Stimulated activated CD4-positive, alpha-beta T cell treated with anti-CD3 and anti-CD28 coated beads, Interleukin-1b, Interleukin-23, amount 100 ng/mL, for 48 hours (primary cell): Measurements from ENCODE around the gene TSPAN15.
"Not testable (repeated sequence)": the region's sequence is repeated elsewhere in the genome, so short reads cannot be mapped to it uniquely, and the experiment has no call there.

Source experiments
- DNase-seq: peaks from one replicate; pipeline ENCODE4 v3.0.0-alpha.2; 2020

The TSPAN15 gene

GRCh38 chr10:69449841-69450240, 1.4 kb upstream of the TSPAN15 start:
- peak; percentile 46 for DNase-seq

- DNase-seq: not testable (repeated sequence)
Measured at GRCh38 chr10:69450395-69450794, 870 bp upstream of the TSPAN15 start.

GRCh38 chr10:69451784-69452251, 553 bp downstream of the TSPAN15 start:
- DNase-seq: no peak

DNA sequence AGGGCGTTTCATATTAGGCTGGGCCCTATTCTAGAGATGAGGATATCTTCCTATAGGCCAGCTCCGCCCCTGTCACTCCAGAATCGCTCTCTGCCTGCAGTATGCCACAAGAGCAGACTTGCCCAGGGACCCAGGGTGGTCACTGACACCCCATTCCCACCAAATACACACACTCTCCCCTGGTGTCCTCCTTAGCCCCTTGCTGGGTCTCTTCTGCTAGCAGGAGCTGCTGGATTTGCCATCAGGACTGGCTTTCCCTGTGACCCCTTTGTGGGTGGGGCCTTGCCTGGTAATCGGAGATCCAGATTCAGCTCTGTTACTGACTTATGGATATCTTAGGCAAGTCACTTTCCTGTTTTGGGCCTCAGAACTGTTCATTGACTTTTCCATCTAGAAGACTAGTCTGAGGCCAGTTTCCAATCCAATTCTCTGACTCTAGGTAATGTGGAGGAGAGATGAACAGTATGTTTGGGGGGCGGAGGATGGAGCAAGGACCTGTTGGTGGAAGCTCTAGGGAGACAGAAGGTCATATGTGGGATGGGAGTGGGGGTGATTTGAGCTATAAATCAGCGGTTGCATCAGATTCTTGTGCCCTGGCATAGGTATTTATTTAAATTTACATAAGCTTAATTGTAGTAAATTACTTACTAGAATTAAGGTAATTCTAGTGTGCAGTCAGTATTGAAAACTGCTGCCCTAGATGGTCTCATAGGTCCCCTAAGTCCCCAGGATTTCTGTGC, 1.6 kb downstream of the TSPAN15 start:
- DNase-seq: no peak

DNA sequence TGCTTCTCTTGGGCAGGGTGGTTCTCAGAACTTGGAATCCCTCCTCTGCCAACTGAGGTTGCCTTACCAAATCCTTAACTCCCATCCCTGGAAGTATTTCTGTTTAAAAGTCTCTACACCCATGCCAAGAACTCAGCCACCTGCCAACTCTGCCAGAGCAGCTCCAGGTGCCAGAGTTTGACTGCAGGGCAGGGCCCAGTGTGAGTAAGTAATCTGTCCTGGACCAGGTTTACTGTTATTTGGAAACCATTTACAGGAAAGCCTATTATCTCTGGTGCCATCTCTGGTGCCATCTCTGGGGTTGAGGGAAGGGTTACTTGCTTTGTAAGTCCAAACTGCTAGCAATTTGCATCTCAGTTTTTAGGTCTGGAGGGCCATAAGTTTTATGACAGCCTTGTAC, 2.5 kb downstream of the TSPAN15 start:
- DNase-seq: no peak

- DNase-seq: no peak
Measured at GRCh38 chr10:69455006-69455763, 3.9 kb downstream of the TSPAN15 start.

DNA sequence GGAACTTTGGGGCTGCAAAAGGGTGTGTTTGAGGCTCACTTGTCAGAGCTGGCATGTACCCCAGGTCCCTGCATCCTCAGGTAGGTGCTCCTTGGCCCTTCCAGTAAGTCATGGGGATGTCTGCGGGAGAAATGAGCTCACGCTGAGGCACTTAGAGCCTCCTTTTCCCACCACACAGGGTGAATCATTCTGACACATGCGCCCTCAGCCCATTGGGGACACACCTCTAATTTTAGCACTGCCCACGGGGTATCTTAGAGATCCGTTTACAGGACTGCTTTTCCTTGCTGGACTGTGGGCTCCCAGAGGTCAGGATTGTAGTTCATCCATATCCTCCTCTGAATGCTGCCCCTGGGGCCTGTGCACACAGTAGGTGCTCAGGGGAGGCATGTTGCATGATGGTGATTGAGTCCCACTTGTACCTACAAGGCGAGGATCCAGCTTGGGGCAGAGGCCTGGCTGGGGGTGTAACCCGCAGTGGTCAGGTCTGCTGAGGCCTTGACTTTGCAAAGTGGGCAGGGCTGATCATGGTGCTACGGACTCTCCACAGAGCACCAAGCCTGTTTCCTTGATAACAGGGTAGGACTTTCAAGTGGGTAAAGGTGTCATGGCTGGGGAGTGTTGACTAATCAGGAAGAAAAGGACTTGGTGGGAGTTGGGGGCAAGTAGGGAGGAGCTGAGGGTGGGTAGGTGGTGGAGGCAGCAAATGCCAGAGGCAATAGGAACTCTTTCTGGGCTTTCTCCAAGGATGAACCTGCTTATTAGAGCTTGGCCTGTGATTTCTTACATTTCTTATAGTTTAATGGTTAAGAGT, 5.8 kb downstream of the TSPAN15 start:
- peak; percentile 31 for DNase-seq

- no peak for DNase-seq
Measured at GRCh38 chr10:69457771-69458237, 6.5 kb downstream of the TSPAN15 start.

DNA sequence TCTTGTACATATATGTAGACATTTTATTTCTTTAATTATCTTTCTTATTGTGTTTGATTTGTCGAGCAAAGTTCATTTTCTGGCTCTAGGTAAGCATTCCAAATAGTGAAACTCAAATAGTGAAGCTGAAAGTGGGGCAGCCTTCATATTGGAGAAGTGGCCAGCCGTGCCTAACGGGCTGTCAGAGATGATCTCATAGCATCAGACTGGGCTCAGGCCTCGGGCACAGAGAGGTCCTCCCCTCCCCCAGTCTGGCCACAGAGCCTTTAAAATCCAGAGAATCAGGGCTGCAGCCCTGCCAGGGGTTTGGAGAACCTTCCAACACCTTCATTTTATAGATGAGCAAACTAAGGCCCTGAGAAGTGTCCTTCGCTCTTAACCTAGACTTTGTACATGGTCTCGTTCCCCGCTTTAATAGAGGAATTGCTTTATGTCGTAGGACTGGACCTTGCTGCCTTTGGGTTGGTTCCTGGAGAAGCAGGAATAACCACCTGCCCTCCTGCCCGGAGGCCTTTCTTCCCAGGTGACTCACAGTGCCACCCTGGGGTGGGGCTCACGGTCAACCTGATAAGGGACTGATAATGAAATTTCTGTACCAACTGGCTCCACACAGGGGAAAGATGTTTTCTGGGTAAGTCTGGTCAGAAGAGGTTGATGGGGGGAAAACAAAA, 7.3 kb downstream of the TSPAN15 start:
- DNase-seq: no peak

- no peak for DNase-seq
Measured at GRCh38 chr10:69459101-69459790, 8.0 kb downstream of the TSPAN15 start.

DNA sequence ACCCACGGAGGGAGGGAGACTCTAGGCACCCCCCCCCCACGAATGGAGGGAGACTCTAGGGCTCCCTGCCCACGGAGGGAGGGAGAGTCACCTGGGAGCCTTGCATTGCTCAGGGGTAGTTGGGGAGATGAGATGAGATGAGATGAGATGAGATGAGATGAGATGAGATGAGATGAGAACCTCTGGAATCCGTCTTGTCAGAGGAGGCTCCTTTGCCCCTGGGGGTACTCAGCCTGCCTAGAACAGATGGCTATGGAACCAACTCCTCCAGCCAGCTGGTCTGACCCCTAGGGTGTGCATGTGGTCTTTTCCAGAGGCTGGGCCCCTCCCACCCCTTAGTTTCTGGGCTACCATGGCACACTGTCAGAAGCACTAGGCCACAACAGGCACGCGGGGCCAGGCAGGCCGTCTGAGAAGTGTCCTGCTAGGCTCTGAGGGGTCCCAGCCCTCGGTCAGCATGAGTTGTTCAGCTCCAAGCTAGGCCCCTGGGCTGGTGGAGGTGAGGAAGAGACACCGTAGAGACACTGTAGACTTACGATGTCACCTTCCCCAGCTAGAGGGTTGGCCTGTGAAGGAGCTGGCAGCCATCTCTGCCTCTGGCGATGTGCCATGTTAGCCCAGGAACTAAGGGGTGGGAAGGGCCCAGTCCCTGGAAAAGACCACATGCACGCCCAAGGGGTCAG, 8.8 kb downstream of the TSPAN15 start:
- no peak for DNase-seq

DNA sequence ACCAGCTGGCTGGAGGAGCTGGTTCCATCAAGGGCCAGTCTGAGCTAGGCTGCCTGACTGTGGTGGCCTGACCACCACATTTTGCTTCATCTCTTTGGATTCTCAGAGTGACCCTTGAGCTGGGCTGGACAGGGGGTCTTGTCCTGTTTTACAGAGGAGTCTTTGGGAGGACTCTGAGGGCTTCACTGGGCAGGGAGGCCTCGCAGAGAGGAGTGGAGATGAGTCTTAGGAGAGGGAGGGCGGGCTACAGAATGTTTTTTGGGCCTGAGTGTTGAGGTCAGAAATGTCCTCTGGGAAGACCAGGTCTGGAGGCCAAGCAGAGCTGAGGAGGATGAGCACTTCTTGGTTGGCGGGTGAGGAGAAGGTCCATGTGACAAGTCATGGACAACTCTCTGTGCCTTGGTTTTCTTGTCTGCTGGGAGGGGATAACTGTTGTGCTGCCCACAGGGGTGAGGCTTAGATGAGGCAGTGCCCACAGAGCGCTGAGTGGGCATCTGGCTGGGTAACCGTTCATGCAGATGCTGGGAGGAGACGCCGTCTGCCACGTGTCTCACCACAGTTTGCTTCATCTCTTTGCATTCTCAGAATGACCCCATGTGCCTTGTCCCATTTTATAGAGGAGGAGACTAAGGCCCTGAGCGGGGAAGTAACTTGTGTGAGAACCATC, 9.4 kb downstream of the TSPAN15 start:
- no peak for DNase-seq

GRCh38 chr10:69461243-69462025, 10.2 kb downstream of the TSPAN15 start:
- DNase-seq: no peak

DNA sequence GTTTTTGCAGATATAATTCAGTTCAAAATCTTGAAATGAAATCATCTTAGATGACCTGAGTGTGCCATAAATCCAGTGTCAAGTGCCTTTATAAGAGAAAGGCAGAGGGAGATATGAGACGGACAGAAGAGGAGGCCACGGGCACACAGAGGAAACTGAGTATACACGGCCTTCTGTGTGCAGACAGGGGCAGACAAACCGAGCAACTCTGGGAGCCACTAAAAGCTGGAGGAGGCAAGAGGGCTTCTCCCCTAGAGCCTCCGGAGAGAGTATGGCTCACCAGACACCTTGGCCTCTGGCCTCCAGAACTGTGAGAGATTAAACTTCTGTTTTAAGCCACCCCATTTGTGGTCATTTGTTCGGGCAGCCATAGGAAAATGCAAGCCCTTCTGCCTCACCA, 12.6 kb downstream of the TSPAN15 start:
- no peak for DNase-seq

DNA sequence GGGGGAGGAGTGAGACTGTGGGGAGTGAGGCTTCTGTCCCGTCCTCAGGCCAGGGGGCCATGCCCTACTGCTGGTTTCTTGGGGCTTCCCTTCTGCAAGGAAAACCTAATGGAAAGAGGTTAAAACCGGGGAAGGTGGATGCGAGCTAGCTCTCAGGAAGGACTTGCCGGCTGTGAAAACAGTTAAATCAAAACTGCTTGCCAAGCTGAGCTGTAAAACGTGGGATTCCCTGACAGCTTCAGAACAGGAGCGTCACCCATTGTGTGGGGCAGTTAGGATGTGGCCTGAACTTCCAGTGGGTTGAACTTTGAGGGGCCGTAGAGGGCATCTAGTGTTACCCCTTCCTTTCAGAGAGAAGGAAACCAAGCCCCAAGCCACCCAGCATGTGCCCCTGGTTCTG, 13.1 kb downstream of the TSPAN15 start:
- DNase-seq: no peak

DNA sequence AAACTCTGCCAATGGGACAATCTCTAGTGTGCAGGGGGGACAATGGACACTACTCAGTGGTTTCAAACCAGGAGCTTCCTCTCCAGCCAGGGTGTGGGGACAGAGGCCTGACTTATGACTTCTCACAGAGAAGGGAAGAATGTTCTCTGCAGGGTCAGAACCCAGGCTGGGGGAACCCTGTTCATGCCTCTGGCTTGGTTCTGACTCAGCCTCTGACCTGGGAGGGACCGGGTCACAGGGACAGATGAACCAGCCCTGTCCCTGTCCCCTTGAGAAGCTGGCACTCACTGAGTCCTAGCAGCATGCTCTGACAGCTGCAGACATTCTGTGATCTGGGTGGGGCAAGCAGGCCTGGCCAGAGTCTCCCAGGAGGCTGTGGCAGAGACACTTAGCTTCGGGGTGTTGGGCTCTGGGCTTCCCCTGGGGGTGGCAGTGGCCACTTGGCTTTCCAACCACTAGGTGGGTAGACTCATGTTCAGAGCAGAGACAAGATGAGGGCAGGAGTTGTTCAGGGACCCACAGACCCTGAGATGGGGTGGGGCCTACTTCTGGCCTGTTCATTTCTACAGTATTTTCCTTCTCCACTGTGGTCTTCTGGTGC, 13.6 kb downstream of the TSPAN15 start:
- no peak for DNase-seq

DNA sequence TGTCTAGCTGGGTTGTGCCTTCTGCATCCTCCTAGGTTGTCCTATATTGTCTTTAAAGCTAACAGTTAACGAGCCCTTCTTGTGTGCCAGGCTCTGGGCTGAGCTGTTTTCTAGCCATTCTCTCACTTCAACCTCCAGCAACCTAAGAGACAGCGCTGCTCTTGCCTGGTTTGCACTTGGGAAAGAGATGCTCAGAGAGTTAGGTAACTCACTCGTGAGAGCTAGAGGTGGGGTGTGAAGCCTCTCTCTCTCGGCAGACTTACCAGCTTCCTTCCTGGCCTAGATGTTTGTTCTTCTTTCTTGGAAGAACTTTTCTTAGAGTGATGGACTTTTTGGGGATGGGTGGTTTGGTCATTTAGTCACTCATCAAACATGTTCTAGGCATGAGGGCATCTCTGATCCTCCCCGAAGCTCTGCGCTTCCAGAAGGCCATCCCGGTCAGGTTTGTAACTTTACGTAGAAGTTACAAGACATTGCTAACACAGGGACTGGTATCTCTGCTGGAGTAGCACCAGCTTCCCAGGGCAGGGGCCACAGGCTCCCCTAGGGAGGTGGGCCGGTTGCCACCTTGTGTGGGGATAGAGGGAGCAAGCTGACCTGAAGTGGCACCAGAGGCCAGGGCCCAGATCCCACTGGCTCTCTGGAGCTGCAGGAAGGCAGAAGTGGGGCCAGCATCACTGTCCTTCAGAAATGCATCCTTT, 14.3 kb downstream of the TSPAN15 start:
- no peak for DNase-seq

GRCh38 chr10:69466158-69466490, 14.9 kb downstream of the TSPAN15 start:
- no peak for DNase-seq

DNA sequence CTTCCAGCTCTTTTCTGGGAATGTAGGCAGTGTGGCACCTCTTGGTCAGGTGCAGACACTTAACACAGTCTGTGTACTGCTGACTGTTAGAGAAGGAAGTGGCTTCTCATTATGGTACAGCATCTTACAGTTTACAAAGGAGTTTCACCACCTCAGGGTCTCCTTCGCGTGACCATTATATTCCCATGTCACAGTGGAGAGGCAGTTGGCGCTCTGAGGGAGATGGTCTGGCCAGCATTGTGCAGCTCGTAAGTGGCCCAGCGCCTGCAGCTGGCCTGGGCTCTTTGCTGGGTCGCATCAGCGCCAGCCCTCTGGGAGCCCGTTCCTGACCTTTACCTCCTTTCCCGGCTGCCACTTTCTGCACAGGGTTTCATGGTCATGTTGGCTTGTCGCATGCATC, 15.4 kb downstream of the TSPAN15 start:
- DNase-seq: no peak
